Measurements from ENCODE around the gene EFNA5.

The EFNA5 gene

GRCh38 chr5:107618242-107618641, 52.5 kb downstream of the EFNA5 start (continued):
- TF ChIP-seq, protein P1, sequence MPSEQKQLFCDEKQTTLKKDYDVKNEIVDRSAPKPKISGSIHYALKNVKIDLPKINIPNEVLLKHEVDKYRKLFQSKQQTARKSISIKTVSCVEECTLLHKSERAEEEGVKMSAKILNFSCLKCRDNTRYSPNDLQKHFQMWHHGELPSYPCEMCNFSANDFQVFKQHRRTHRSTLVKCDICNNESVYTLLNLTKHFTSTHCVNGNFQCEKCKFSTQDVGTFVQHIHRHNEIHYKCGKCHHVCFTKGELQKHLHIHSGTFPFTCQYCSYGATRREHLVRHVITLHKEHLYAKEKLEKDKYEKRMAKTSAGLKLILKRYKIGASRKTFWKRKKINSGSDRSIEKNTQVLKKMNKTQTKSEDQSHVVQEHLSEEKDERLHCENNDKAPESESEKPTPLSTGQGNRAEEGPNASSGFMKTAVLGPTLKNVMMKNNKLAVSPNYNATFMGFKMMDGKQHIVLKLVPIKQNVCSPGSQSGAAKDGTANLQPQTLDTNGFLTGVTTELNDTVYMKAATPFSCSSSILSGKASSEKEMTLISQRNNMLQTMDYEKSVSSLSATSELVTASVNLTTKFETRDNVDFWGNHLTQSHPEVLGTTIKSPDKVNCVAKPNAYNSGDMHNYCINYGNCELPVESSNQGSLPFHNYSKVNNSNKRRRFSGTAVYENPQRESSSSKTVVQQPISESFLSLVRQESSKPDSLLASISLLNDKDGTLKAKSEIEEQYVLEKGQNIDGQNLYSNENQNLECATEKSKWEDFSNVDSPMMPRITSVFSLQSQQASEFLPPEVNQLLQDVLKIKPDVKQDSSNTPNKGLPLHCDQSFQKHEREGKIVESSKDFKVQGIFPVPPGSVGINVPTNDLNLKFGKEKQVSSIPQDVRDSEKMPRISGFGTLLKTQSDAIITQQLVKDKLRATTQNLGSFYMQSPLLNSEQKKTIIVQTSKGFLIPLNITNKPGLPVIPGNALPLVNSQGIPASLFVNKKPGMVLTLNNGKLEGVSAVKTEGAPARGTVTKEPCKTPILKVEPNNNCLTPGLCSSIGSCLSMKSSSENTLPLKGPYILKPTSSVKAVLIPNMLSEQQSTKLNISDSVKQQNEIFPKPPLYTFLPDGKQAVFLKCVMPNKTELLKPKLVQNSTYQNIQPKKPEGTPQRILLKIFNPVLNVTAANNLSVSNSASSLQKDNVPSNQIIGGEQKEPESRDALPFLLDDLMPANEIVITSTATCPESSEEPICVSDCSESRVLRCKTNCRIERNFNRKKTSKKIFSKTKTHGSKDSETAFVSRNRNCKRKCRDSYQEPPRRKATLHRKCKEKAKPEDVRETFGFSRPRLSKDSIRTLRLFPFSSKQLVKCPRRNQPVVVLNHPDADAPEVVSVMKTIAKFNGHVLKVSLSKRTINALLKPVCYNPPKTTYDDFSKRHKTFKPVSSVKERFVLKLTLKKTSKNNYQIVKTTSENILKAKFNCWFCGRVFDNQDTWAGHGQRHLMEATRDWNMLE (tag by site-specific recombination; conservative IDR thresholded peaks at IDR 0.05; ENCODE audit: low read depth) = no peak
- 0 out of 2 replicates have a peak, but pooled peaks have one; percentile 29 for TF ChIP-seq KLF10 (tag by site-specific recombination; IDR thresholded peaks at IDR 0.05)
- TF ChIP-seq MEIS1 (CRISPR knock-in tag; IDR thresholded peaks at IDR 0.05; ENCODE audit: borderline replicate concordance) = no peak
- TF ChIP-seq KLF9 (tag by site-specific recombination; IDR thresholded peaks at IDR 0.05; ENCODE audit: low read depth) = no peak
- TF ChIP-seq ZNF391 (tag by site-specific recombination; IDR thresholded peaks at IDR 0.05; ENCODE audit: borderline replicate concordance, low read depth) = no peak
- TF ChIP-seq OSR2 (tag by site-specific recombination; IDR thresholded peaks at IDR 0.05) = peak; percentile 66
- TF ChIP-seq, protein P2, sequence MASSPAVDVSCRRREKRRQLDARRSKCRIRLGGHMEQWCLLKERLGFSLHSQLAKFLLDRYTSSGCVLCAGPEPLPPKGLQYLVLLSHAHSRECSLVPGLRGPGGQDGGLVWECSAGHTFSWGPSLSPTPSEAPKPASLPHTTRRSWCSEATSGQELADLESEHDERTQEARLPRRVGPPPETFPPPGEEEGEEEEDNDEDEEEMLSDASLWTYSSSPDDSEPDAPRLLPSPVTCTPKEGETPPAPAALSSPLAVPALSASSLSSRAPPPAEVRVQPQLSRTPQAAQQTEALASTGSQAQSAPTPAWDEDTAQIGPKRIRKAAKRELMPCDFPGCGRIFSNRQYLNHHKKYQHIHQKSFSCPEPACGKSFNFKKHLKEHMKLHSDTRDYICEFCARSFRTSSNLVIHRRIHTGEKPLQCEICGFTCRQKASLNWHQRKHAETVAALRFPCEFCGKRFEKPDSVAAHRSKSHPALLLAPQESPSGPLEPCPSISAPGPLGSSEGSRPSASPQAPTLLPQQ (tag by site-specific recombination; IDR thresholded peaks at IDR 0.05) = no peak

DNA sequence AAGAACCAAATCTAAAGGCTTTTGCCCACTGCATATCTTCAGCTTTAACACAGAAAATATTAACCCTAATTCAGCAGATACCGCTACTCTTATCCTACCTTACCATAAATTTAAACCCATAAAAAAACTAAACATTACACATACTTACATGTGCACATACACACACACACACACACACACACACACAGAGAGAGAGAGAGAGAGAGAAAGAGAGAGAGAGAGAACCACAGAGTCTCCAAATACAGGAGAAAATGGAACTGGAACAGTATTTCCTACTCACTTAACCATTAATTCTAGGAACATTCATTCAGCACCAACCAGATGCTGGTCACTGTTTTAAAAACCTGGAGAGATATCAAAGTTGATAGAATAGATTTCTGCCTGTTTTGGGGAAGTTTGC, 53.7 kb downstream of the EFNA5 start:
- Histone ChIP-seq H3K4me3 (ENCODE audit: low read depth, low read length) (no peak overlapping the region), H3K36me3 (ENCODE audit: control insufficient read depth in 2 of 2, insufficient read depth in 1 of 2, low read length in 2 of 2) (no peaks in the 10 kb centered on the region), H3K4me1 (ENCODE audit: control insufficient read depth, insufficient read depth, low read length) (peaks cover 53% of the 10 kb centered on the region), H3K9me3 (ENCODE audit: control insufficient read depth, insufficient read depth, low read depth, low read length) (no peaks in the 10 kb centered on the region), H3K27ac (ENCODE audit: extremely low read depth, low read depth, low read length) (no peak overlapping the region)
- no peak for TF ChIP-seq ZBTB7A (tag by site-specific recombination; IDR thresholded peaks at IDR 0.05; ENCODE audit: low read depth)
- TF ChIP-seq GLIS1 (tag by site-specific recombination; IDR thresholded peaks at IDR 0.05) = no peak
- no peak for TF ChIP-seq SCRT1 (tag by site-specific recombination; IDR thresholded peaks at IDR 0.05; ENCODE audit: borderline replicate concordance)
- TF ChIP-seq ZFP3 (tag by site-specific recombination; IDR thresholded peaks at IDR 0.05; ENCODE audit: low read depth) = no peak
- TF ChIP-seq ZNF211 (tag by site-specific recombination; IDR thresholded peaks at IDR 0.05; ENCODE audit: low read depth) = no peak
- no peak for TF ChIP-seq KLF10 (tag by site-specific recombination; IDR thresholded peaks at IDR 0.05)
- TF ChIP-seq ZNF501 (tag by site-specific recombination; IDR thresholded peaks at IDR 0.05) = peak; percentile 17; the same call in 1 of the 2 replicates
- TF ChIP-seq ZBTB1 (tag by site-specific recombination; IDR thresholded peaks at IDR 0.05) = no peak
- no peak for TF ChIP-seq ZNF560 (tag by site-specific recombination; IDR thresholded peaks at IDR 0.05; ENCODE audit: borderline replicate concordance)
- TF ChIP-seq, protein P3, sequence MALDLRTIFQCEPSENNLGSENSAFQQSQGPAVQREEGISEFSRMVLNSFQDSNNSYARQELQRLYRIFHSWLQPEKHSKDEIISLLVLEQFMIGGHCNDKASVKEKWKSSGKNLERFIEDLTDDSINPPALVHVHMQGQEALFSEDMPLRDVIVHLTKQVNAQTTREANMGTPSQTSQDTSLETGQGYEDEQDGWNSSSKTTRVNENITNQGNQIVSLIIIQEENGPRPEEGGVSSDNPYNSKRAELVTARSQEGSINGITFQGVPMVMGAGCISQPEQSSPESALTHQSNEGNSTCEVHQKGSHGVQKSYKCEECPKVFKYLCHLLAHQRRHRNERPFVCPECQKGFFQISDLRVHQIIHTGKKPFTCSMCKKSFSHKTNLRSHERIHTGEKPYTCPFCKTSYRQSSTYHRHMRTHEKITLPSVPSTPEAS (tag by site-specific recombination; IDR thresholded peaks at IDR 0.05) = peak; percentile 96
- TF ChIP-seq ZNF558 (tag by site-specific recombination; IDR thresholded peaks at IDR 0.05) = no peak
- TF ChIP-seq ZNF366 (tag by site-specific recombination; conservative IDR thresholded peaks at IDR 0.05) = 0 out of 2 replicates have a peak, but pooled peaks have one; percentile 32
- 0 out of 2 replicates have a peak, but pooled peaks have one; percentile 58 for TF ChIP-seq ZNF596 (tag by site-specific recombination; IDR thresholded peaks at IDR 0.05)
- no peak for TF ChIP-seq BCL11B (tag by site-specific recombination; IDR thresholded peaks at IDR 0.05; ENCODE audit: low read depth)
- TF ChIP-seq ZNF37A (tag by site-specific recombination; IDR thresholded peaks at IDR 0.05) = no peak
- no peak for TF ChIP-seq TCF7L2 (IDR thresholded peaks at IDR 0.05; ENCODE audit: borderline replicate concordance, low read depth, low read length)
- no peak for TF ChIP-seq YY1 (tag by site-specific recombination; IDR thresholded peaks at IDR 0.05)
- POLR2A ChIA-PET = interaction anchor here (2.0 kb wide), 1 partner anchor 45 kb away, joined by 5 read pairs; no protein-coding TSS in a partner anchor
- CTCF ChIA-PET = interaction anchor here (1.9 kb wide), 1 partner anchor 45 kb away, joined by 6 read pairs; no protein-coding TSS in a partner anchor

Measured in HEK293 (cell line).